Activated naive CD4-positive, alpha-beta T cell treated with anti-CD3 and anti-CD28 coated beads for 36 hours (primary cell): ENCODE data around the gene TCTN3. TPM values are rescaled to one million over a fixed set of nuclear protein-coding genes. Genes with fewer than 3 reads are reported as not detected.
A peak's percentile ranks its signal among the peaks of the same experiment; 100 is the strongest.
"Not testable (repeated sequence)": the region's sequence is repeated elsewhere in the genome, so short reads cannot be mapped to it uniquely, and the experiment has no call there.

Source experiments
- CTCF ChIA-PET: fragments of 350-600 bp; sonication (Branson Sonifier 250); formaldehyde crosslinking; loops from one replicate; lab custom pipeline; 2021; ENCODE audit warnings: antibody characterized with exemption; lab: Charles Lee
- DNase-seq: peaks from one replicate; pipeline ENCODE4 v3.0.0-alpha.2; 2020
- H3K27ac Mint-ChIP-seq: one replicate; pipeline ENCODE4 v1.8.0; 2021; ENCODE audit warnings: mild to moderate bottlenecking, mixed read lengths
- H3K27me3 Mint-ChIP-seq: one replicate; pipeline ENCODE4 v1.8.0; 2021; ENCODE audit warnings: low read depth, mixed read lengths
- H3K36me3 Mint-ChIP-seq: one replicate; pipeline ENCODE4 v1.8.0; 2021; ENCODE audit warnings: low read depth, mixed read lengths
- H3K4me1 Mint-ChIP-seq: one replicate; pipeline ENCODE4 v1.8.0; 2021; ENCODE audit warnings: low read depth, mixed read lengths
- H3K4me3 Mint-ChIP-seq: one replicate; pipeline ENCODE4 v1.8.0; 2021; ENCODE audit warnings: mild to moderate bottlenecking, moderate library complexity, mixed read lengths
- H3K9me3 Mint-ChIP-seq: one replicate; pipeline ENCODE4 v1.8.0; 2021; ENCODE audit warnings: mixed read lengths
- intact Hi-C: fragments of 100-400 bp; cut with micrococcal nuclease; formaldehyde crosslinking; loops from one replicate; pipeline ENCODE4 v1.15.1; 2023
- total RNA-seq, 2 experiments: library from RNA; stranded (reverse); gene quantifications; one replicate each; pipeline ENCODE4 v1.2.3, GENCODE V29; 2021

The TCTN3 gene
- total RNA-seq, 2 experiments from 2014 or later: 17.6 to 19.2 TPM

- no peak overlapping the region for H3K27ac Mint-ChIP-seq
- CTCF ChIA-PET: interaction anchor here (1.1 kb wide), 2 partner anchors 42 to 578 kb away, joined by 3 read pairs; partner anchors contain the start of gene TCTN3
- DNase-seq: peak; percentile 5
- intact Hi-C loops: no loop called here
- H3K4me1 Mint-ChIP-seq: peaks cover 24% of the 10 kb centered on the region
- H3K9me3 Mint-ChIP-seq: peaks cover 11% of the 10 kb centered on the region
- H3K27me3 Mint-ChIP-seq: no peaks in the 10 kb centered on the region
- H3K4me3 Mint-ChIP-seq: no peak overlapping the region
- peaks cover 59% of the 10 kb centered on the region for H3K36me3 Mint-ChIP-seq
These were observed 42.2 kb downstream of the TCTN3 start for GRCh38 chr10:95651346-95652060.

- intact Hi-C loops: no loop called here
- DNase-seq: no peak
These were observed 43.5 kb downstream of the TCTN3 start for GRCh38 chr10:95650232-95650631.

GRCh38 chr10:95648138-95648537 lies 45.6 kb downstream of the TCTN3 start:
- no peak overlapping the region for H3K27ac Mint-ChIP-seq
- no peak overlapping the region for H3K4me3 Mint-ChIP-seq
- CTCF ChIA-PET: no interaction called here
- intact Hi-C loops: no loop called here
- peaks cover 5% of the 10 kb centered on the region for H3K4me1 Mint-ChIP-seq
- peaks cover 50% of the 10 kb centered on the region for H3K36me3 Mint-ChIP-seq
- H3K9me3 Mint-ChIP-seq: peaks cover 11% of the 10 kb centered on the region
- DNase-seq: no peak
- no peaks in the 10 kb centered on the region for H3K27me3 Mint-ChIP-seq

More at GRCh38 chr10:95650232-95650631, 43.5 kb downstream of the TCTN3 start:
- H3K4me1 Mint-ChIP-seq: peaks cover 18% of the 10 kb centered on the region
- no peaks in the 10 kb centered on the region for H3K27me3 Mint-ChIP-seq
- H3K36me3 Mint-ChIP-seq: peaks cover 55% of the 10 kb centered on the region
- no peak overlapping the region for H3K27ac Mint-ChIP-seq
- H3K9me3 Mint-ChIP-seq: peaks cover 11% of the 10 kb centered on the region
- H3K4me3 Mint-ChIP-seq: no peak overlapping the region
- CTCF ChIA-PET: interaction anchor here (0.7 to 1.5 kb wide), 3 partner anchors 44 to 1070 kb away, joined by 3 to 8 read pairs (median 4); partner anchors contain the start of genes PIK3AP1 and TCTN3

GRCh38 chr10:95646160-95646559 lies 47.6 kb downstream of the TCTN3 start:
- H3K36me3 Mint-ChIP-seq: peaks cover 38% of the 10 kb centered on the region
- no peak for DNase-seq
- H3K27ac Mint-ChIP-seq: no peak overlapping the region
- no peaks in the 10 kb centered on the region for H3K27me3 Mint-ChIP-seq
- CTCF ChIA-PET: no interaction called here
- H3K4me3 Mint-ChIP-seq: no peak overlapping the region
- no peaks in the 10 kb centered on the region for H3K4me1 Mint-ChIP-seq
- intact Hi-C loops: no loop called here
- H3K9me3 Mint-ChIP-seq: peaks cover 2% of the 10 kb centered on the region

- Mint-ChIP-seq H3K27ac (no peak overlapping the region), H3K27me3 (no peaks in the 10 kb centered on the region), H3K36me3 (peaks cover 32% of the 10 kb centered on the region), H3K4me3 (no peak overlapping the region), H3K4me1 (no peaks in the 10 kb centered on the region), H3K9me3 (no peaks in the 10 kb centered on the region)
- no peak for DNase-seq
- CTCF ChIA-PET: no interaction called here
- intact Hi-C loops: no loop called here
These were observed 48.8 kb downstream of the TCTN3 start for GRCh38 chr10:95644901-95645300.

GRCh38 chr10:95640891-95641315 lies 52.8 kb downstream of the TCTN3 start:
- Mint-ChIP-seq H3K27me3 (no peaks in the 10 kb centered on the region), H3K27ac (no peak overlapping the region), H3K4me1 (no peaks in the 10 kb centered on the region), H3K36me3 (peaks cover 28% of the 10 kb centered on the region), H3K4me3 (no peak overlapping the region), H3K9me3 (no peaks in the 10 kb centered on the region)
- no peak for DNase-seq
- CTCF ChIA-PET: no interaction called here
- intact Hi-C loops: no loop called here

- CTCF ChIA-PET: interaction anchor here (0.7 kb wide), 1 partner anchor 56 kb away, joined by 3 read pairs; the partner anchor contains the start of gene TCTN3
- Mint-ChIP-seq H3K36me3 (peaks cover 47% of the 10 kb centered on the region), H3K4me1 (no peaks in the 10 kb centered on the region), H3K4me3 (no peak overlapping the region), H3K9me3 (no peaks in the 10 kb centered on the region), H3K27me3 (no peaks in the 10 kb centered on the region), H3K27ac (no peak overlapping the region)
- intact Hi-C loops: no loop called here
- no peak for DNase-seq
These were observed 55.8 kb downstream of the TCTN3 start for GRCh38 chr10:95637911-95638310.

- intact Hi-C loops: no loop called here
- Mint-ChIP-seq H3K27me3 (no peaks in the 10 kb centered on the region), H3K36me3 (peaks cover 48% of the 10 kb centered on the region), H3K27ac (no peak overlapping the region), H3K4me3 (no peak overlapping the region), H3K4me1 (no peaks in the 10 kb centered on the region), H3K9me3 (no peaks in the 10 kb centered on the region)
- no peak for DNase-seq
- CTCF ChIA-PET: interaction anchor here (0.7 kb wide), 1 partner anchor 57 kb away, joined by 3 read pairs; the partner anchor contains the start of gene TCTN3
These were observed 56.6 kb downstream of the TCTN3 start for GRCh38 chr10:95637140-95637539.

- CTCF ChIA-PET: interaction anchor here (1.4 kb wide), 1 partner anchor 45 kb away, joined by 5 read pairs; no protein-coding TSS in a partner anchor
- H3K27me3 Mint-ChIP-seq: no peaks in the 10 kb centered on the region
- no peak overlapping the region for H3K4me3 Mint-ChIP-seq
- no peaks in the 10 kb centered on the region for H3K9me3 Mint-ChIP-seq
- peaks cover 52% of the 10 kb centered on the region for H3K36me3 Mint-ChIP-seq
- DNase-seq: no peak
- peak overlapping the region; percentile 24 for H3K27ac Mint-ChIP-seq
- H3K4me1 Mint-ChIP-seq: no peaks in the 10 kb centered on the region
- intact Hi-C loops: no loop called here
These were observed 58.4 kb downstream of the TCTN3 start for GRCh38 chr10:95635319-95635733.

GRCh38 chr10:95628786-95629185 lies 64.9 kb downstream of the TCTN3 start:
- no peak for DNase-seq
- H3K4me1 Mint-ChIP-seq: no peaks in the 10 kb centered on the region
- H3K9me3 Mint-ChIP-seq: no peaks in the 10 kb centered on the region
- intact Hi-C loops: no loop called here
- H3K36me3 Mint-ChIP-seq: peaks cover 59% of the 10 kb centered on the region
- no peak overlapping the region for H3K4me3 Mint-ChIP-seq
- H3K27me3 Mint-ChIP-seq: no peaks in the 10 kb centered on the region
- CTCF ChIA-PET: no interaction called here
- H3K27ac Mint-ChIP-seq: no peak overlapping the region

GRCh38 chr10:95626500-95626899 lies 67.2 kb downstream of the TCTN3 start:
- CTCF ChIA-PET: interaction anchor here (0.6 kb wide), 1 partner anchor 12 kb away, joined by 3 read pairs; no protein-coding TSS in a partner anchor
- Mint-ChIP-seq H3K4me1 (no peaks in the 10 kb centered on the region), H3K27ac (no peak overlapping the region), H3K36me3 (peaks cover 52% of the 10 kb centered on the region), H3K4me3 (no peak overlapping the region), H3K27me3 (no peaks in the 10 kb centered on the region), H3K9me3 (no peaks in the 10 kb centered on the region)
- DNase-seq: no peak
- intact Hi-C loops: no loop called here

- H3K4me3 Mint-ChIP-seq, H3K4me1 Mint-ChIP-seq, H3K9me3 Mint-ChIP-seq, H3K27me3 Mint-ChIP-seq, DNase-seq, H3K27ac Mint-ChIP-seq, intact Hi-C loops: not testable (repeated sequence)
- H3K36me3 Mint-ChIP-seq: peaks cover 50% of the 10 kb centered on the region
- CTCF ChIA-PET: interaction anchor here (1.3 kb wide), 1 partner anchor 73 kb away, joined by 3 read pairs; the partner anchor contains the start of gene TCTN3
These were observed 73.3 kb downstream of the TCTN3 start for GRCh38 chr10:95620415-95620814.

- intact Hi-C loops: no loop called here
- H3K36me3 Mint-ChIP-seq: peaks cover 52% of the 10 kb centered on the region
- DNase-seq: no peak
These were observed 75.6 kb downstream of the TCTN3 start for GRCh38 chr10:95618101-95618500.

More at GRCh38 chr10:95618101-95618500, 75.6 kb downstream of the TCTN3 start:
- Mint-ChIP-seq H3K4me3 (no peak overlapping the region), H3K9me3 (peaks cover 3% of the 10 kb centered on the region), H3K27me3 (no peaks in the 10 kb centered on the region), H3K27ac (no peak overlapping the region), H3K4me1 (no peaks in the 10 kb centered on the region)
- CTCF ChIA-PET: no interaction called here
